CD4-positive, CD25-positive, alpha-beta regulatory T cell (primary cell): ENCODE results near the gene MN1. TPM values are rescaled to one million over a fixed set of nuclear protein-coding genes. Genes with fewer than 3 reads are reported as not detected.

Experiments
- ATAC-seq, 2 donors: fragments of 150-1000 bp; cut with Tn5 transposase; one replicate each; pipeline ENCODE4 v1.10.0; 2021; ENCODE audit warnings: low read depth in 2 of 2, moderate number of reproducible peaks in 2 of 2, moderate library complexity in 1 of 2
- DNase-seq, 3 donors: peaks; one replicate each; pipeline versions ENCODE4 v3.0.0 to v3.0.0-alpha.2; 2012 to 2022; ENCODE audit warnings: mixed read lengths in 1 of 3
- H3K27ac ChIP-seq: one replicate; pipeline ENCODE4 v1.7.0; 2013; ENCODE audit warnings: mild to moderate bottlenecking, low read length; ENCODE audit not compliant: insufficient read depth, poor library complexity, severe bottlenecking
- H3K27me3 ChIP-seq: one replicate; pipeline ENCODE4 v1.7.0; 2013; ENCODE audit warnings: low read length; ENCODE audit not compliant: control insufficient read depth, insufficient read depth
- H3K36me3 ChIP-seq: one replicate; pipeline ENCODE4 v1.7.0; 2013; ENCODE audit warnings: mild to moderate bottlenecking, low read length, moderate library complexity; ENCODE audit not compliant: control insufficient read depth, insufficient read depth
- H3K4me1 ChIP-seq: 2 replicates; pipeline ENCODE4 v1.7.0; 2013; ENCODE audit warnings: mild to moderate bottlenecking, low read length; ENCODE audit not compliant: insufficient read depth, control insufficient read depth, poor library complexity, severe bottlenecking
- H3K4me3 ChIP-seq: one replicate; pipeline ENCODE4 v1.7.0; 2013; ENCODE audit warnings: low read depth, mild to moderate bottlenecking, low read length, moderate library complexity
- H3K9me3 ChIP-seq, 2 experiments: 1 replicate in 1 of 2; 2 replicates in 1 of 2; pipeline ENCODE4 v1.7.0; 2013; ENCODE audit warnings: low read length in 2 of 2, mild to moderate bottlenecking in 1 of 2, moderate library complexity in 1 of 2; ENCODE audit not compliant: control insufficient read depth in 2 of 2
- H3K27ac Mint-ChIP-seq, 3 donors: one replicate each; pipeline ENCODE4 v1.8.0; 2020 to 2022; ENCODE audit warnings: mild to moderate bottlenecking in 3 of 3, mixed read lengths in 3 of 3, moderate library complexity in 2 of 3
- H3K27me3 Mint-ChIP-seq: one replicate; pipeline ENCODE4 v1.8.0; 2022; ENCODE audit warnings: mild to moderate bottlenecking, mixed read lengths
- H3K36me3 Mint-ChIP-seq: one replicate; pipeline ENCODE4 v1.8.0; 2020; ENCODE audit warnings: mixed read lengths
- H3K4me1 Mint-ChIP-seq, 4 donors: one replicate each; pipeline ENCODE4 v1.8.0; 2020 to 2022; ENCODE audit warnings: mixed read lengths in 4 of 4, mild to moderate bottlenecking in 1 of 4
- H3K4me3 Mint-ChIP-seq, 4 donors: one replicate each; pipeline ENCODE4 v1.8.0; 2020 to 2022; ENCODE audit warnings: mild to moderate bottlenecking in 4 of 4, mixed read lengths in 4 of 4, moderate library complexity in 3 of 4
- H3K9me3 Mint-ChIP-seq, 7 donors: one replicate each; pipeline ENCODE4 v1.8.0; 2020 to 2022; ENCODE audit warnings: mixed read lengths in 7 of 7, mild to moderate bottlenecking in 3 of 7, moderate library complexity in 2 of 7
- polyA plus RNA-seq, 4 donors: library from polyadenylated mRNA; unstranded; fragments of 300-500 nt; fragmentation: Illumina TruSeq; gene quantifications; one replicate each; pipeline ENCODE4 v1.2.3, GENCODE V29; 2021
- total RNA-seq: library from RNA; stranded (reverse); gene quantifications from one replicate; pipeline ENCODE4 v1.2.3, GENCODE V29; 2022

Gene MN1
- total and polyA plus RNA-seq, 5 donors from 2014 or later, result 0.07 to 0.39 TPM; not detected in 3

DNA sequence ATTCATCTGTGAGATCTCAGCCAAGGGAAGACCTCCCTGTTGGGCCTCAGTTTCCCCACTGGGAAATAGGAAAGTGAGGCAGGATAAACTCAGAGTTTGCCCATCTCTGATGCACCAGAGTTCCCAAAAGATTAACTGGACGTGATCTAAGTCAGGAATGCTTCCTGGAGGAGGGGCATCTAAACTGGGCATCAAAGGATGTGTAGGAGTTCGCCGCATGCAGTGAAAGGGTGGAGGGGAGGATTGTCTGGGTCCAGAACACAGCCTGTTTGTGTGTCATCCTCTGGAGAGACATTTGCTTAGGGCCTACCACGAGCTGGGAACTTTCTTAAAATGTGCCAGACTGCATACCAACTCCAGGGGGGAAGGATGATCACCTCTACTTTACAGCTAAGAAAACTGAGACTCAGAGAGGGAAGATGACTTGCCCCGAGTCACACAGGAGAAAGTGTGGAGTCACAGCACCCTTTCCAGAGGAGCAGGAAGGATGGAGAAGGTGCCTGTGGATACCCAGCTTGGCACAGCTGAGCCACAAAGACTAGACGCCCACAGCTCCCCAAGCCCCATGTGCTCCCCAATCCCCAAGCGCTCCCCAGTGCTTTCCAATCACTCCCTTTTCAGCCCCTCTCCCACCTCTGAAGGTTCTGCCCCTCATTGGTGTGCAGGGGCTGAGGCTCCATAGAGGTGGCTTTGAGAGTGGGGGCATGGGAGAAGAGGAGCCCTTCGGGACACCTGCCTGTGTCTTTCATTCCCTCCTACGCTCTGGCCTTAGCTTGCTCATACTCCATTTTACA lies 50.1 kb downstream of the MN1 start:
- Histone ChIP-seq H3K4me3 (no peak overlapping the region), H3K27ac (no peak overlapping the region), H3K36me3 (no peaks in the 10 kb centered on the region), H3K4me1 (no peaks in the 10 kb centered on the region), H3K9me3 (no peaks in the 10 kb centered on the region), H3K27me3 (no peaks in the 10 kb centered on the region)
- Mint-ChIP-seq H3K27ac (no peak overlapping the region), H3K36me3 (no peaks in the 10 kb centered on the region), H3K9me3 (peaks cover 0 to 1% (median 0%) of the 10 kb centered on the region in 7 donors), H3K4me1 (peaks cover 0 to 3% (median 0%) of the 10 kb centered on the region in 4 donors), H3K4me3 (no peak overlapping the region), H3K27me3 (peaks cover 4% of the 10 kb centered on the region)
- DNase-seq, result no peak
- no peak for ATAC-seq

DNA sequence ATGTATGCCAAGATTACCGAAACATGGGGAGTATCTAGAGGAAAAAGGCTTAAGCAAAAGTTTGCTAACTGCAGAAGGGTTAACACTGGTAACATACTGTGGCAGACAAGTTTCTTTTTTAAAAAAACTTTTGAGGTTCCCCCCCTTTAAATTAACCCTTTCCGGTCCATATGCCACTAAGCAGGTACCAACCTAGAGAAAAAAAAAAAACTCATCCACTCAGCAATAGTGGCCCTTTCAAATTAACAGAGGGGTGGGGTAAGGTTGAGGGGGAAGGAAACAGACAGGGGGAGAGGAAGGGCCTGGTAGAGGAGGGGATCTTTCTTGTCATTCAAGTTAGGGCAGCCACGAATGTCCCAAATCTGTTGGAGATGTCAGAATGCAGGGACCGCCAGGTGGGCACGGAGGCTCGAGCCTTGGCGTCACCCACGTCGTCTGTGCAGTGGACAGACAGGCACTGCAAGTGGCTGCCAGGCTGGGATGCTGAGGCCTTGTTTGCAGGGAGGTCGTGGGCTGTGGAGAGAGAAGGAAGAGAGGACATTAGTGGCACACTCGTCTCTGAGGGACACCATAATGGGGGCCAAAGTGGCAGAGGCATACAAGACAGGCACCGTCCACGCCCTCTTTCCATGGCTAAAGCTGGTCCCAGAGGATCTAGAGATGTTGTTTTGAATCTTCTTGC lies 50.8 kb downstream of the MN1 start:
- H3K27ac Mint-ChIP-seq, result no peak overlapping the region
- H3K36me3 Mint-ChIP-seq, result no peaks in the 10 kb centered on the region
- H3K27me3 Mint-ChIP-seq, result peaks cover 4% of the 10 kb centered on the region

DNA sequence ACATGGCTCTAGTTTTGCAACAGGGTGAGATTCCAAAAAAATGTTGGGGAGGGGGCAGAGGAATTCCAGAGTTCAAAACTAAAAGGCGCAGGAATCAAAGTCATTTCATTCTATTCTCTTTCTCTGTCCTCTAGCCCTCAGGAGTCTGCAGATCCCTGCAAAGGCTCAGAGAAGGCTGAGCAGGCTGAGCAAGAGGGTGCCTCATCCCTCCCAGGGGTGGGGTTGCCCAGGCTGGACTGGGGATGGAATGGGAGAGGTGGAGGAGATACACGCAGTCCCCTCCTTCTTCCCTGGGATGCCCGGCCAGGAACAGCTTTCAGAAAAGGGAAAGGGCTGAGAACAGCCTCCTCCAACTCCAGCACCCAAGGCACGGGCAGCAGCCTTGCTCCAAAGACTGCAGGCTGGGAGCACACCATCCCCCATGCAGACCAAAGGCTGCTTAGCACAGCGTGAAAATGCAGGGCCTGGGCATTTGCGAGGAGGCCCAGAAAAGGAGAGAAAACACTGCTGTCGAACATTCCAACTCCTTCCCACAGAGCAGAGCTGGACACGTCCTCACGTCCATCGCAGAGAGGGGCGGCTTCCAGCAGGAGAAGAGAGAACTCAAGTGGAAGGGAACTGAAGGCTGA lies 51.8 kb downstream of the MN1 start:
- Histone ChIP-seq H3K27ac (no peak overlapping the region), H3K9me3 (no peaks in the 10 kb centered on the region), H3K4me3 (no peak overlapping the region), H3K36me3 (no peaks in the 10 kb centered on the region), H3K27me3 (no peaks in the 10 kb centered on the region), H3K4me1 (no peaks in the 10 kb centered on the region)
- Mint-ChIP-seq H3K27me3 (peaks cover 4% of the 10 kb centered on the region), H3K4me3 (no peak overlapping the region), H3K36me3 (no peaks in the 10 kb centered on the region), H3K9me3 (peaks cover 0 to 3% (median 0%) of the 10 kb centered on the region in 7 donors), H3K4me1 (peaks cover 0 to 3% (median 0%) of the 10 kb centered on the region in 4 donors), H3K27ac (no peak overlapping the region)
- no peak for ATAC-seq
- no peak for DNase-seq

More for the DNA sequence above, 50.8 kb downstream of the MN1 start:
- Histone ChIP-seq H3K4me3 (no peak overlapping the region), H3K36me3 (no peaks in the 10 kb centered on the region), H3K27ac (no peak overlapping the region), H3K27me3 (no peaks in the 10 kb centered on the region), H3K9me3 (no peaks in the 10 kb centered on the region), H3K4me1 (no peaks in the 10 kb centered on the region)
- ATAC-seq (no peak), DNase-seq (no peak)
- peaks cover 0 to 3% (median 0%) of the 10 kb centered on the region in 4 donors for H3K4me1 Mint-ChIP-seq
- H3K9me3 Mint-ChIP-seq, result no peaks in the 10 kb centered on the region
- no peak overlapping the region for H3K4me3 Mint-ChIP-seq

DNA sequence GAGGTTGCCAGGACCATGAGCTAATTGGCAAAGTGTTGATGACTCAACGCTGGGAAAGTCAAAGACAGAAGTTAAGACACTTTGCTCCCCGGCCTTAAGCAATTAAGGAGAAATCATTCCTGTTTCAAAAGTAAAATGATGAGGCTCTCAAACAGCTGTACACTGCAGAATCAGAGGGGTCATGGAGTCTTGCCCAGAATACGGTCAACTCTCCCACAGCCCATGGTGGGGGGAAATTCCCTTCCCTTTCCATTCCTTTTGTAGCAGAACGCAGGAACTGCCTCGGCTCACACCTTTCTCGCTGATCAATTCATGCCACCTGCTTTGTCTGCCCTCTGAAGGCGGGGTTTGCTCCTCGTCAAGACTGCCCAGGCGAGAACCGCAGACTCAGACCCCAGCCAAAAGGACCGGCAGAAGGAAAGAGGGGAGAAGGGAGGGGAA lies 52.8 kb downstream of the MN1 start:
- no peak overlapping the region for H3K4me3 Mint-ChIP-seq
- H3K27ac Mint-ChIP-seq, result no peak overlapping the region
- no peaks in the 10 kb centered on the region for H3K9me3 ChIP-seq
- H3K27me3 ChIP-seq, result no peaks in the 10 kb centered on the region
- H3K27me3 Mint-ChIP-seq, result peaks cover 4% of the 10 kb centered on the region
- H3K4me1 ChIP-seq, result no peaks in the 10 kb centered on the region
- H3K4me1 Mint-ChIP-seq, result peaks cover 0 to 3% (median 0%) of the 10 kb centered on the region in 4 donors
- H3K9me3 Mint-ChIP-seq, result peaks cover 0 to 3% (median 0%) of the 10 kb centered on the region in 7 donors
- H3K4me3 ChIP-seq, result no peak overlapping the region
- ATAC-seq, result no peak
- DNase-seq, result no peak
- H3K36me3 ChIP-seq, result no peaks in the 10 kb centered on the region
- H3K36me3 Mint-ChIP-seq, result no peaks in the 10 kb centered on the region
- H3K27ac ChIP-seq, result no peak overlapping the region

DNA sequence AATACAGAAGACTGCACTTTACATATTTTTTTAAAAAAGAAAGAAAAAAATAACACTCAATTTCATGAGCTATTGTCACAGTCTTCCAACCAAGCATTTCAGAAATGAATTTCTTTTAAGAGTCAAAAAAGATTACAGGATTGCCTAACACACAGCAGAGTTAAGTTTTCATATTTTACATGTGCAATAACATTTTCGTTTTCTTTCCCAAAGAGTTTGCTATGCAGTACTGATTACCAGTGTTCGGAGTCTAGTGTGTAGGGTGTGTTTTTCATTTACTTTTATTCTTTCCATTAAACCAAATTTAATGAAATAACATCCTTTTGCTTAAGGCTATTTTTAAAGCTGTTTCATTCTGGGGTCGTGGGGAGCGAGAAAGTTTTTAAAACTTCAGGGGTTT lies 53.2 kb downstream of the MN1 start:
- no peaks in the 10 kb centered on the region for H3K4me1 ChIP-seq
- H3K4me3 Mint-ChIP-seq, result no peak overlapping the region
- DNase-seq (no peak), ATAC-seq (no peak)
- H3K36me3 ChIP-seq, result no peaks in the 10 kb centered on the region
- H3K9me3 Mint-ChIP-seq, result peaks cover 0 to 3% (median 0%) of the 10 kb centered on the region in 7 donors
- H3K27me3 ChIP-seq, result no peaks in the 10 kb centered on the region
- peaks cover 0 to 3% (median 0%) of the 10 kb centered on the region in 4 donors for H3K4me1 Mint-ChIP-seq
- H3K4me3 ChIP-seq, result no peak overlapping the region
- H3K27ac ChIP-seq, result no peak overlapping the region
- H3K27ac Mint-ChIP-seq, result no peak overlapping the region
- H3K9me3 ChIP-seq, result no peaks in the 10 kb centered on the region
- peaks cover 4% of the 10 kb centered on the region for H3K27me3 Mint-ChIP-seq
- H3K36me3 Mint-ChIP-seq, result no peaks in the 10 kb centered on the region

DNA sequence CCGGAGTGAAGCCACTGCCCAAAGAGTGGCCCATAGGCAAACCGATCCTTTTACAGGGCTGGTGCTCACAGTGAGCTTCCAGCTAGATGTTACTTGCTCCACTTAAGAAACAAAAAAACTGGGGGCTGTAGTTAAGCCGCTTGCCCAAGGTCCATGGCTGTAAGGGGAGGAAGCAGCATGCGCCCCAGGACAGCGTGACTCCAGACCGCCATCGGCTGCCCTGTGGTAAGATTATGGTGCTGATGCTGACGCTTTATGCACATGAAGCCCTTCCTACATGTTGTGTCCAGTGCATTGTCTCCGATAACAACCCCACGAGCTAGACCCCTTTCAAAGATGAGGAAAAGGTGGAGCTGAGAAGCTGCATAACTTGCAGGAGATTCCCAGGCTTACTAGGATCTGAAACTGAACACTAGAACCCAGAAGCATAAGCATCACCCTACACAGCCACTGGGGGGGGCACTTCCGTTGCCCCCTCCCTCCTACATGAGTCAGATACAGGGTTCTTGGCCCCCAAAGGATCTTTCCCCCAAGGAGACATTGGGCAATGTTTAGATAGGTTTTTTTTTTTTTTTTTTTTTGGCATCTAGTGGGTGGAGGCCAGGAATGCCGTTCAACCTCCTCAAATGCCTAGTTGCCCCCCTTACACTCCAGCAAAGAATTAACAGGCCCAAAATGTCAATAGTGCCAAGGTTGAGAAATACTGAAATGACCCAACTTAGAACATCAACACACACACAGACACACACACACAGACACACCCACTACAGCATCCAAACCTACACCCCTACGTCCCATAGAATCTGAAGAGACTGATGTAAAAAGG lies 53.9 kb downstream of the MN1 start:
- H3K27ac ChIP-seq, result no peak overlapping the region
- Mint-ChIP-seq H3K36me3 (no peaks in the 10 kb centered on the region), H3K4me1 (peaks cover 0 to 3% (median 0%) of the 10 kb centered on the region in 4 donors), H3K9me3 (peaks cover 0 to 3% (median 0%) of the 10 kb centered on the region in 7 donors), H3K4me3 (no peak overlapping the region), H3K27ac (no peak overlapping the region), H3K27me3 (peaks cover 4% of the 10 kb centered on the region)
- ATAC-seq, result no peak
- no peaks in the 10 kb centered on the region for H3K9me3 ChIP-seq
- H3K36me3 ChIP-seq, result no peaks in the 10 kb centered on the region
- H3K4me1 ChIP-seq, result no peaks in the 10 kb centered on the region
- H3K4me3 ChIP-seq, result no peak overlapping the region
- H3K27me3 ChIP-seq, result no peaks in the 10 kb centered on the region
- DNase-seq, result no peak

DNA sequence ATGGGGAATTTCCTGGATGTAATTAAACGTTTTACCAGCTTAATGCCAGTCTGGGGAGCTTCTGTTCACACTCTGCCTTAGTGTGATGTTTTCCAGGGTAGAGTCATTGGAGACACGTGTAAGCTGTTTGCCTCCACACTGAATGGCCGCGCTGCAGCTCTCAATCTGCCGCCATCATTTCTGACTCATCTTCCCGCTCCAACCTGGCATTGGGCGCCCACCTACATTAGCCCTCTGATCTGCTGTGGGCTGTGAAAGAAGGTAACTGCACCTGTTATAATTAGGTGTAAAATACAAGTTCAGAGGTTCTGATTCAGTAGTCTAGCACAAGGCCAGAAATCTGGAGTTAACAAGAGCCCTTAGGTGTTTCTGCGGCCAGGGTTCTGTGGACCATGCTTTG lies 54.6 kb downstream of the MN1 start:
- Mint-ChIP-seq H3K4me3 (no peak overlapping the region), H3K36me3 (no peaks in the 10 kb centered on the region), H3K4me1 (peaks cover 0 to 3% (median 0%) of the 10 kb centered on the region in 4 donors), H3K27ac (no peak overlapping the region), H3K9me3 (peaks cover 0 to 3% (median 0%) of the 10 kb centered on the region in 7 donors), H3K27me3 (peaks cover 4% of the 10 kb centered on the region)
- Histone ChIP-seq H3K36me3 (no peaks in the 10 kb centered on the region), H3K27ac (no peak overlapping the region), H3K9me3 (no peaks in the 10 kb centered on the region), H3K27me3 (no peaks in the 10 kb centered on the region), H3K4me3 (no peak overlapping the region), H3K4me1 (no peaks in the 10 kb centered on the region)
- ATAC-seq (no peak), DNase-seq (no peak)
